Activated CD8-positive, alpha-beta memory T cell treated with anti-CD3 and anti-CD28 coated beads, Interleukin-2, amount 50 U/mL, for 24 hours (primary cell): ENCODE data around the gene CENPL.

ENCODE experiments used
- DNase-seq: peaks from one replicate; pipeline ENCODE4 v3.0.0-alpha.2; 2020; ENCODE audit errors: extremely low read depth

The CENPL gene

DNA sequence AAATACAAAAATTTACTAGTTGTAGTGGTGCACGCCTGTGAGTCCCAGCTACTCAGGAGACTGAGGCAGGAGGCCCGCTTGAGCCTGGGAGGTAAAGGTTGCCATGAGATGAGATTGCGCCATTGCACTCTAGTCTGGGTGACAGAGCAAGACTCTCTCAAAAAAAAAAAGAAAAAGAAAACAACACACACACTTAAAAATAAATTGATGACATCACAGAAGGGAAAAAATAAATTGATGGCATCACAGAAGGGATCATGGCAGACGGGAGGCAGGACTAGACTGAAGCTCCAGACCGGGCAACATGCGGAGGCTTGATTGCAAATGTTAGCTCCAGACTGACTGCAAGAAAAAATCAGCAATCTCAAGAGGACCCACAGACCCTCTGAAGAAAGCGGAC, 66.6 kb downstream of the CENPL start:
- DNase-seq: no peak

DNA sequence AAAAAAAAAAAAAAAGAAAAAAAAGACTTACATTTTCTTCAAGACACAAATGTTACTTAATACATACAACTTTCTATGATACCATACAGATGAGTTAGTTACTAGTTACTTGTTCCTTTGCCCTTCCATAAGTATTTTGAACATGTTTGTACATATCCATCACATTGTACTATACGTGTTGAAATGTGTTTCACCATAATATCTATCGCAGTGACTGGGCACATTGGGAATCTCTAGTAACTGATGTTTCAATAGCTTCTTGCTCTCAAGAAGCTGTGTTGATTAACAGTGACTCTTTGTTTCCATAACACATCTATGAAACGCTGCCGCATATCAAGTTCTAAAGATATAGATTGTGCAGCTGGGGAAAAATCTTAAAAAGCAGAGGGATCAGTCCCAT, 67.0 kb downstream of the CENPL start:
- DNase-seq: no peak

DNA sequence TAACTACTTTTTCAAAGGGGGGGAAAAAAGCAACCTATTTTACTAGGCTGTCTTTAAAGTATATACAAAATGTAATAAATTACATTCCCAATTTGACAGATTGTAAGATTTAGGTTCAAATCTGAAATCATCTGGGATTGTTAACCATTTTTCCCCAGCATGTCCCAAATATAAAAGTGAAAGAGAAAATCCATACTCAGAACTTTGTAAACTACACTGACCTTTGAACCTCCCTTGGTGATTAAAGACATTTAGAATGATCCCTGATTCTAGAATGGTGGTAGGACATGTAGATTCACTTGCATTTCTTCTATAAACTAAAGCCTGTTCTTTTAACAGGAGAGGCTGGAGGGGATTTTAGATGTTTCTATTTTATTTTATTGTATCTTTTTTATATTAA, 70.9 kb downstream of the CENPL start:
- DNase-seq: no peak
